H9 (cell line): ENCODE measurements around the gene NT5C3A. TPM values are rescaled to one million over a fixed set of nuclear protein-coding genes. Genes with fewer than 3 reads are reported as not detected.
"Not testable (repeated sequence)": the region's sequence is repeated elsewhere in the genome, so short reads cannot be mapped to it uniquely, and the experiment has no call there.

ENCODE experiments used
- DNase-seq: peaks from one replicate; pipeline ENCODE4 v3.0.0-alpha.2; 2017
- H2AFZ ChIP-seq: one replicate; pipeline ENCODE4 v1.6.1; 2013; ENCODE audit warnings: mild to moderate bottlenecking, low read length, control low read depth, moderate library complexity
- H2AK5ac ChIP-seq: 2 replicates; pipeline ENCODE4 v1.6.1; 2013; ENCODE audit warnings: low read length, control low read depth, mixed read lengths; ENCODE audit not compliant: insufficient read length
- H2BK120ac ChIP-seq: one replicate; pipeline ENCODE4 v1.6.1; 2013; ENCODE audit warnings: low read depth, mild to moderate bottlenecking, low read length, control low read depth, inconsistent platforms; ENCODE audit not compliant: poor library complexity, severe bottlenecking
- H2BK12ac ChIP-seq: 2 replicates; pipeline ENCODE4 v1.6.1; 2013; ENCODE audit warnings: low read length, control low read depth, mixed read lengths, low read depth; ENCODE audit not compliant: insufficient read length
- H2BK15ac ChIP-seq: 2 replicates; pipeline ENCODE4 v1.6.1; 2013; ENCODE audit warnings: low read depth, low read length, control low read depth
- H2BK20ac ChIP-seq: one replicate; pipeline ENCODE4 v1.6.1; 2013; ENCODE audit warnings: low read depth, mild to moderate bottlenecking, low read length, control low read depth, inconsistent platforms; ENCODE audit not compliant: poor library complexity, severe bottlenecking
- H2BK5ac ChIP-seq: 2 replicates; pipeline ENCODE4 v1.6.1; 2013; ENCODE audit warnings: low read length, control low read depth, mixed read lengths; ENCODE audit not compliant: insufficient read length
- H3K14ac ChIP-seq: 2 replicates; pipeline ENCODE4 v1.6.1; 2013; ENCODE audit warnings: low read length, control low read depth; ENCODE audit not compliant: insufficient read depth
- H3K18ac ChIP-seq: 2 replicates; pipeline ENCODE4 v1.6.1; 2013; ENCODE audit warnings: low read depth, mild to moderate bottlenecking, mixed read lengths, low read length, control low read depth; ENCODE audit not compliant: insufficient read length
- H3K23ac ChIP-seq: 2 replicates; pipeline ENCODE4 v1.6.1; 2013; ENCODE audit warnings: low read length, control low read depth, mixed read lengths, low read depth; ENCODE audit not compliant: insufficient read length
- H3K23me2 ChIP-seq: 2 replicates; pipeline ENCODE4 v1.6.1; 2013; ENCODE audit warnings: low read depth, mild to moderate bottlenecking, mixed read lengths, low read length, control low read depth; ENCODE audit not compliant: insufficient read length, poor library complexity, severe bottlenecking
- H3K27ac ChIP-seq: 2 replicates; pipeline ENCODE4 v1.5.1; 2013; ENCODE audit warnings: low read length, control low read depth, mixed read lengths, low read depth; ENCODE audit not compliant: insufficient read length
- H3K27me3 ChIP-seq: 2 replicates; pipeline ENCODE4 v1.6.1; 2013; ENCODE audit warnings: low read length, control low read depth, inconsistent platforms; ENCODE audit not compliant: insufficient read depth
- H3K4ac ChIP-seq: 2 replicates; pipeline ENCODE4 v1.6.1; 2013; ENCODE audit warnings: low read depth, mild to moderate bottlenecking, control low read depth, inconsistent platforms, low read length, moderate library complexity
- H3K4me1 ChIP-seq: 2 replicates; pipeline ENCODE4 v1.6.1; 2013; ENCODE audit warnings: low read length, control low read depth, inconsistent platforms; ENCODE audit not compliant: insufficient read depth
- H3K4me2 ChIP-seq: 2 replicates; pipeline ENCODE4 v1.6.1; 2013; ENCODE audit warnings: low read length, control low read depth, mixed read lengths; ENCODE audit not compliant: insufficient read length, insufficient read depth
- H3K56ac ChIP-seq: 2 replicates; pipeline ENCODE4 v1.6.1; 2013; ENCODE audit warnings: low read depth, mild to moderate bottlenecking, mixed read lengths, low read length, control low read depth; ENCODE audit not compliant: insufficient read length
- H3K79me1 ChIP-seq: 2 replicates; pipeline ENCODE4 v1.6.1; 2013; ENCODE audit warnings: low read depth, mild to moderate bottlenecking, moderate library complexity, low read length, control low read depth, inconsistent platforms; ENCODE audit not compliant: insufficient read depth, poor library complexity, severe bottlenecking
- H3K79me2 ChIP-seq: 2 replicates; pipeline ENCODE4 v1.6.1; 2013; ENCODE audit warnings: low read length, control low read depth, inconsistent platforms; ENCODE audit not compliant: insufficient read depth
- H3K9ac ChIP-seq: 2 replicates; pipeline ENCODE4 v1.6.1; 2013; ENCODE audit warnings: low read length, control low read depth, mixed read lengths; ENCODE audit not compliant: insufficient read length; ENCODE audit errors: extremely low read depth
- H3K9me3 ChIP-seq: one replicate; pipeline ENCODE4 v1.6.1; 2013; ENCODE audit warnings: low read depth, low read length, inconsistent platforms; ENCODE audit not compliant: control insufficient read depth
- H3T11ph ChIP-seq: one replicate; pipeline ENCODE4 v1.6.1; 2013; ENCODE audit warnings: mild to moderate bottlenecking, low read length, control low read depth, inconsistent platforms
- H4K20me1 ChIP-seq: one replicate; pipeline ENCODE4 v1.6.1; 2013; ENCODE audit not compliant: control insufficient read depth, insufficient read length, insufficient read depth
- H4K5ac ChIP-seq: 2 replicates; pipeline ENCODE4 v1.6.1; 2013; ENCODE audit warnings: low read depth, mild to moderate bottlenecking, mixed read lengths, low read length, control low read depth; ENCODE audit not compliant: insufficient read length
- H4K8ac ChIP-seq: replicated peaks from 2 replicates; pipeline ENCODE4 v1.6.1; 2013; ENCODE audit warnings: low read length, control low read depth, mixed read lengths, low read depth; ENCODE audit not compliant: insufficient read length
- H4K91ac ChIP-seq: 2 replicates; pipeline ENCODE4 v1.6.1; 2013; ENCODE audit warnings: low read depth, mild to moderate bottlenecking, moderate library complexity, mixed read lengths, low read length, control low read depth; ENCODE audit not compliant: insufficient read length
- H3K27ac Mint-ChIP-seq, 3 experiments: 2 replicates in 2 of 3; 3 replicates in 1 of 3; pipeline ENCODE4 v1.8.0; 2020 to 2021; ENCODE audit warnings: mixed read lengths in 3 of 3, mild to moderate bottlenecking in 1 of 3, moderate library complexity in 1 of 3
- H3K27me3 Mint-ChIP-seq: 2 replicates; pipeline ENCODE4 v1.8.0; 2021; ENCODE audit warnings: low read depth, mild to moderate bottlenecking, moderate library complexity, mixed read lengths
- H3K36me3 Mint-ChIP-seq, 3 experiments: 2 replicates in 2 of 3; 3 replicates in 1 of 3; pipeline ENCODE4 v1.8.0; 2020 to 2021; ENCODE audit warnings: low read depth in 3 of 3, mixed read lengths in 3 of 3; ENCODE audit not compliant: insufficient read depth in 1 of 3
- H3K4me1 Mint-ChIP-seq, 2 experiments: 2 replicates each; pipeline ENCODE4 v1.8.0; 2020; ENCODE audit warnings: mixed read lengths in 2 of 2
- H3K4me3 Mint-ChIP-seq, 2 experiments: 2 replicates in 1 of 2; 3 replicates in 1 of 2; pipeline ENCODE4 v1.8.0; 2020 to 2021; ENCODE audit warnings: mild to moderate bottlenecking in 2 of 2, mixed read lengths in 2 of 2, moderate library complexity in 1 of 2
- H3K9me3 Mint-ChIP-seq, 2 experiments: 2 replicates in 1 of 2; 3 replicates in 1 of 2; pipeline ENCODE4 v1.8.0; 2020; ENCODE audit warnings: mild to moderate bottlenecking in 2 of 2, mixed read lengths in 2 of 2, moderate library complexity in 1 of 2
- WGBS: extraction: QIAGEN DNeasy Blood & Tissue Kit; methylation state at CpG from one replicate; pipeline ENCODE4 v1.1.7; 2013; ENCODE audit warnings: missing lambda C conversion rate, low lambda C conversion rate, mixed read lengths; ENCODE audit not compliant: insufficient read length; ENCODE audit errors: extremely low coverage; 5-methylcytosine and 5-hydroxymethylcytosine counted together
- total RNA-seq: library from RNA; stranded (reverse); gene quantifications from 2 replicates; pipeline ENCODE4 v1.2.1, GENCODE V29; 2021

The NT5C3A gene
- total RNA-seq, 1 experiment from 2014 or later: 22.1 TPM

GRCh38 chr7:32977159-32977558 is 85.4 kb downstream of the NT5C3A start:
- H3K36me3 Mint-ChIP-seq, H3K4me1 ChIP-seq, H2BK20ac ChIP-seq, H3K4me3 Mint-ChIP-seq, H3K23me2 ChIP-seq, H3T11ph ChIP-seq, H3K4me1 Mint-ChIP-seq, H3K18ac ChIP-seq, H3K23ac ChIP-seq, DNase-seq, H3K27ac ChIP-seq, H2BK120ac ChIP-seq, H3K9me3 Mint-ChIP-seq, H2AFZ ChIP-seq, H3K56ac ChIP-seq, H3K27me3 Mint-ChIP-seq, H3K79me1 ChIP-seq, H4K5ac ChIP-seq, H2BK15ac ChIP-seq, H2AK5ac ChIP-seq, H4K91ac ChIP-seq, H3K4me2 ChIP-seq, H3K4ac ChIP-seq, H3K9ac ChIP-seq, H3K9me3 ChIP-seq, H2BK5ac ChIP-seq, H4K20me1 ChIP-seq, H3K27me3 ChIP-seq, H2BK12ac ChIP-seq, H3K14ac ChIP-seq, H3K79me2 ChIP-seq, H4K8ac ChIP-seq: not testable (repeated sequence)
- peak overlapping the region in 1 of 3 experiments; percentile 15; a peak in 1 of 7 replicates for H3K27ac Mint-ChIP-seq
- no CpG with 5 or more reads among the region's 2 CpGs for WGBS

GRCh38 chr7:32971967-32972366 is 90.6 kb downstream of the NT5C3A start:
- H3K9me3 Mint-ChIP-seq, H3K9ac ChIP-seq, H4K5ac ChIP-seq, H3K18ac ChIP-seq, H2BK5ac ChIP-seq, H3K23me2 ChIP-seq, H2AK5ac ChIP-seq, H3K79me1 ChIP-seq, H3K4ac ChIP-seq, H3K79me2 ChIP-seq, DNase-seq, H3K23ac ChIP-seq, H2BK12ac ChIP-seq, H3T11ph ChIP-seq, H3K27ac ChIP-seq, H2BK20ac ChIP-seq, H4K8ac ChIP-seq, H4K91ac ChIP-seq, H3K27ac Mint-ChIP-seq, H3K14ac ChIP-seq, H3K4me1 Mint-ChIP-seq, H2BK120ac ChIP-seq, H3K27me3 ChIP-seq, H3K27me3 Mint-ChIP-seq, H2BK15ac ChIP-seq, H2AFZ ChIP-seq, H4K20me1 ChIP-seq, H3K4me1 ChIP-seq, H3K56ac ChIP-seq, H3K4me3 Mint-ChIP-seq, H3K9me3 ChIP-seq, H3K4me2 ChIP-seq, H3K36me3 Mint-ChIP-seq: not testable (repeated sequence)
- no CpG with 5 or more reads among the region's 3 CpGs for WGBS

DNA sequence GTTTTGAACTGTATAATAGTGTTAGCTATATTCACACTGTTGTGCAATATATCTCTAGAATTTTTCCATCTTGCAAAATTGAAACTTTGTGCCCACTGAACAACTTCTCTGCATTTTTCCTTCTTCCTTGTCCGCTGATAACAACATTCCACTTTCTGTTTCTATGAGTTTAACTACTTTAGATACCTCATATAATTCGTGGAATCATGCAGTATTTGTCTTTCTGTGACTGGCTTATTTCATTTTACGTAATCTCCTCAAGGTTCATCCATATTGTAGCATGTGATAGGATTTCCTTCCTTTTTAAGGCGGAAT is 95.4 kb downstream of the NT5C3A start:
- H4K91ac ChIP-seq, H2BK5ac ChIP-seq, H3K9me3 Mint-ChIP-seq, H3K79me2 ChIP-seq, H3K4me1 ChIP-seq, H3K18ac ChIP-seq, H2AK5ac ChIP-seq, H3K4me1 Mint-ChIP-seq, H4K5ac ChIP-seq, DNase-seq, H3K36me3 Mint-ChIP-seq, H3K27me3 ChIP-seq, H3K9me3 ChIP-seq, H3T11ph ChIP-seq, H4K20me1 ChIP-seq, H3K79me1 ChIP-seq, H2BK120ac ChIP-seq, H3K23me2 ChIP-seq, H4K8ac ChIP-seq, H3K4me2 ChIP-seq, H3K27ac ChIP-seq, H3K4me3 Mint-ChIP-seq, H3K14ac ChIP-seq, H3K27ac Mint-ChIP-seq, H2BK12ac ChIP-seq, H2AFZ ChIP-seq, H3K4ac ChIP-seq, H3K56ac ChIP-seq, H2BK15ac ChIP-seq, H3K9ac ChIP-seq, H3K23ac ChIP-seq, H2BK20ac ChIP-seq: not testable (repeated sequence)
- no CpG with 5 or more reads among the region's 4 CpGs for WGBS
- peaks cover 23% of the 10 kb centered on the region for H3K27me3 Mint-ChIP-seq
